BLaER1 treated with 17β-estradiol and CSF1 and Interleukin-3, amounts not matched to agents 10 nM and 100 nM (cell line): ENCODE results near the gene TNS1.

ENCODE experiments used
- H3K27ac ChIP-seq, 11 experiments: shearing (Covaris generic); formaldehyde crosslinking; 2 replicates each; pipeline ENCODE4 v1.8.1; 2022
- H3K27me3 ChIP-seq, 11 experiments: shearing (Covaris generic); formaldehyde crosslinking; 2 replicates each; pipeline ENCODE4 v1.8.1; 2022
- H3K36me3 ChIP-seq, 11 experiments: shearing (Covaris generic); formaldehyde crosslinking; 2 replicates each; pipeline ENCODE4 v1.8.1; 2022
- H3K4me1 ChIP-seq, 10 experiments: shearing (Covaris generic); formaldehyde crosslinking; 2 replicates each; pipeline ENCODE4 v1.8.1; 2022
- H3K4me2 ChIP-seq, 11 experiments: shearing (Covaris generic); formaldehyde crosslinking; 2 replicates each; pipeline ENCODE4 v1.8.1; 2022
- H3K4me3 ChIP-seq, 10 experiments: shearing (Covaris generic); formaldehyde crosslinking; 2 replicates each; pipeline ENCODE4 v1.8.1; 2022
- H3K9ac ChIP-seq, 11 experiments: shearing (Covaris generic); formaldehyde crosslinking; 2 replicates each; pipeline ENCODE4 v1.8.1; 2022
- H3K9me3 ChIP-seq, 11 experiments: shearing (Covaris generic); formaldehyde crosslinking; replicated peaks in 1 of 11; 2 replicates each; pipeline ENCODE4 v1.8.1; 2022
- H4K20me1 ChIP-seq, 11 experiments: shearing (Covaris generic); formaldehyde crosslinking; 2 replicates each; pipeline ENCODE4 v1.8.1; 2022
- Cebpa-rat ChIP-seq, 11 experiments: shearing (Covaris generic); IDR thresholded peaks; 2 replicates each; pipeline ENCODE4 v1.8.1; 2022

The TNS1 gene

DNA sequence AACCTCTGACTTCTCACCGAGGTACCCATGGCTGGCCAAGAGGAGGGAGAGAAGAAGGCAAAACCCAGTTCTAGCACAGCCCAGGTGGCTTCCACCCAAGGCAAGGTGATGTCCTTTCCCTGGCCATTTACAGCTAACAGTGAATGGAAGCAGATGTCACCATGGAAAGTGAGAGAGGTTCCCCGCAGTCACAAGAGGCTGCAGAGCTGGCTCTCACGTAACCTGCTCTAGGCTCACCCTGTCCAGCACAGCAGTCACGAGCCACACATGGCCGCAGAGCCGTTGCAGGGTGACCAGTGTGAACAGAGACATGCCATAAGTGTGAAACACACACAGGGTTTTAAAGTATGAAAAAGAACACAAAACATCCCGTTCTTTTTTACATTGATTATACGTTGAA, 169.4 kb downstream of the TNS1 start:
- Histone ChIP-seq H3K4me1 (peaks cover 13 to 38% (median 19%) of the 10 kb centered on the region in 10 experiments), H3K9me3 (no peaks in the 10 kb centered on the region), H3K27ac (no peak overlapping the region), H3K36me3 (peaks cover 0 to 70% (median 54%) of the 10 kb centered on the region in 11 experiments; a peak in 16 of 22 replicates), H4K20me1 (peaks cover 0 to 84% (median 0%) of the 10 kb centered on the region in 11 experiments; a peak in 4 of 22 replicates), H3K9ac (no peak overlapping the region), H3K4me3 (no peak overlapping the region), H3K4me2 (peak overlapping the region in 2 of 11 experiments; percentile 13 to 62; a peak in 3 of 22 replicates), H3K27me3 (no peaks in the 10 kb centered on the region)
- no peak for TF ChIP-seq Cebpa-rat (IDR thresholded peaks at IDR 0.05)

DNA sequence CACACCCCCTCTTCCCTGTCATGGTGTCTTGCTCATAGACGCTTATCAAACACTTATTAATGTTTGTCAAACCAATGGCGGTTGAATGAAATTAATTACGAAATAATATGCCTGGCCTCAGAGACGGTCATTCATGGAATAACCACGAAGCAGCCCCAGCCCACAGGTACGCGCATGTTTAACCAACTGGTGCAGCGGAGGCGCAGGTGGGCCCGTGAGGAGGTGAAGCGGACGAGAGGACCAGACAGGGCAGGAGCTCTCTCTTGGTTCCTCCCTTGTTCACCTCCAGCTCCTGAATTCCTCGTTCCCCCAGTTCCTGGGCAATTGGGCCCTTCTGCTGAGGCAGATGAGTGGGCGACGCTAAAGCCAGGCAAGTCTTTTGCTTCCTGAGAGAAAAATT, 169.8 kb downstream of the TNS1 start:
- no peak overlapping the region for H3K4me3 ChIP-seq
- peak overlapping the region in 2 of 11 experiments; percentile 13 to 62; a peak in 1 of 22 replicates for H3K4me2 ChIP-seq
- H3K4me1 ChIP-seq, result peaks cover 13 to 43% (median 19%) of the 10 kb centered on the region in 10 experiments
- H3K27ac ChIP-seq, result no peak overlapping the region
- peaks cover 0 to 80% (median 0%) of the 10 kb centered on the region in 11 experiments; a peak in 4 of 22 replicates for H4K20me1 ChIP-seq
- H3K9me3 ChIP-seq, result no peaks in the 10 kb centered on the region
- peaks cover 0 to 74% (median 54%) of the 10 kb centered on the region in 11 experiments; a peak in 16 of 22 replicates for H3K36me3 ChIP-seq
- H3K27me3 ChIP-seq, result no peaks in the 10 kb centered on the region
- peak in 1 of 11 experiments; percentile 9; a peak in 1 of 22 replicates for TF ChIP-seq Cebpa-rat (IDR thresholded peaks at IDR 0.05)
- no peak overlapping the region for H3K9ac ChIP-seq

DNA sequence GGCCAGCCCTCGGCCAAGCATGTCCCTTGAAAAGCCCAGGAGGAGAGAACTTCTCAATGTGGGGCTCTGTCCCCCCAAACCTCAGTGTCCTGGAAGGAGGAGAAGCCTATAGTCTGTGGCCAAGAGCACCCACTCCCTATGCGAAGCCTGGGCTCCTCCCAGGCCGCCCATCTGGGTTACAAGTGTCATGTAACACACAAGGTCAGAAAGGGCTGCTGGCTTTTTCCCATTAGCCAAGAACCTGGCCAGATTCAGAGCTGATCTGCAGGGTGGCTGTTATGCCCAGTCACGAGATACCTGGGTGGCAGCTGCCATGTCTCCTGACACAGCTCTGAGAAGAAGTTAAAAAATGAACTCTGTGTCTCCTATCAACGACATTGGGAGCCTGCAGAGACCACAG, 170.7 kb downstream of the TNS1 start:
- no peak overlapping the region for H3K4me2 ChIP-seq
- peaks cover 0 to 76% (median 54%) of the 10 kb centered on the region in 11 experiments; a peak in 16 of 22 replicates for H3K36me3 ChIP-seq
- H3K4me3 ChIP-seq, result no peak overlapping the region
- H3K27me3 ChIP-seq, result no peaks in the 10 kb centered on the region
- no peak overlapping the region for H3K9ac ChIP-seq
- H3K27ac ChIP-seq, result no peak overlapping the region
- no peak for TF ChIP-seq Cebpa-rat (IDR thresholded peaks at IDR 0.05)
- no peaks in the 10 kb centered on the region for H3K9me3 ChIP-seq
- peaks cover 13 to 46% (median 19%) of the 10 kb centered on the region in 10 experiments for H3K4me1 ChIP-seq
- peaks cover 0 to 71% (median 0%) of the 10 kb centered on the region in 11 experiments; a peak in 4 of 22 replicates for H4K20me1 ChIP-seq

DNA sequence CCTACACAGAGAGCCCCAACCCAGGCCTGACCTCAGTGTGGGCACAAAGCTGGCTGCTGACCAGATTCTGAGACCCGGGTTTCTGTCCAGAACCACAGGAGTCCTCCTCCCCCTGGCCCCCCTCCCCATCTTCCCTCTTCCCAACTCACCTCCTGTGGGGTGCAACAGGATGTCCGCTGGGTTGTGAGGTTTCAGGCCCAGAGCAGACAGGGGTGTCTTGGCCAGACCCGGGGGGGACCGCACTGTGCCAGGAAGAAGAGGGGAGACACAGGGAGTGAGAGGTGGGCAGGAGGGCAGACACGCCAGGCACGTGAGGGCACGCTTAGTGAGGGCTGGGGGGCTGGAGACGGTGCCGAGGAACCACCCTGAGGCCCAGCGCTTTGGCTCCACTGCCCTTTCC, 171.5 kb downstream of the TNS1 start:
- Histone ChIP-seq H3K27ac (no peak overlapping the region), H3K9ac (no peak overlapping the region), H3K4me3 (no peak overlapping the region), H3K4me1 (peaks cover 13 to 45% (median 16%) of the 10 kb centered on the region in 10 experiments), H4K20me1 (peaks cover 0 to 63% (median 0%) of the 10 kb centered on the region in 11 experiments; a peak in 4 of 22 replicates), H3K36me3 (peaks cover 0 to 76% (median 54%) of the 10 kb centered on the region in 11 experiments; a peak in 16 of 22 replicates), H3K4me2 (no peak overlapping the region), H3K27me3 (no peaks in the 10 kb centered on the region), H3K9me3 (no peaks in the 10 kb centered on the region)
- TF ChIP-seq Cebpa-rat (IDR thresholded peaks at IDR 0.05), result no peak

DNA sequence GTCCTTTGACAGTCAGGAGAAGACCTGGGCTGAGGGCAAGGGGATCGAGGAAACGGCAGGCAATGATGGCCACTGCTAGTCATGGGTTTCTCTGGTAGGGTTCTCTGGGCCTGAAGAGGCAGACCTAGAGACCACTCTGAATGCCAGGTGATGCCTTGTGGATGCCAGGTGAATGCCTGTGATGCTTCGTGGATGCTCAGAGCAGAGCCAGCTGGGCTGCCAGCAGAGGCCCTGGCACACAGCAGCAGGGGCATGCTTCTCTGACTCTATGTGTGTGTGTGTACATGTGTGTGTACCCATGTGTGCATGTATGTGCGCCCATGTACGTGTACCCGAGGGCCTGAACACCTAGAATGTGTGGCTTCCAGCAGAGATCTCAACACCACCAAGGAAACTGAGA, 172.0 kb downstream of the TNS1 start:
- H3K27me3 ChIP-seq, result no peaks in the 10 kb centered on the region
- H3K36me3 ChIP-seq, result peaks cover 0 to 72% (median 49%) of the 10 kb centered on the region in 11 experiments; a peak in 16 of 22 replicates
- H4K20me1 ChIP-seq, result peaks cover 0 to 58% (median 0%) of the 10 kb centered on the region in 11 experiments; a peak in 4 of 22 replicates
- no peak overlapping the region for H3K4me2 ChIP-seq
- no peak for TF ChIP-seq Cebpa-rat (IDR thresholded peaks at IDR 0.05)
- peaks cover 13 to 40% (median 15%) of the 10 kb centered on the region in 10 experiments for H3K4me1 ChIP-seq
- no peak overlapping the region for H3K4me3 ChIP-seq
- no peak overlapping the region for H3K9ac ChIP-seq
- no peaks in the 10 kb centered on the region for H3K9me3 ChIP-seq
- H3K27ac ChIP-seq, result no peak overlapping the region

DNA sequence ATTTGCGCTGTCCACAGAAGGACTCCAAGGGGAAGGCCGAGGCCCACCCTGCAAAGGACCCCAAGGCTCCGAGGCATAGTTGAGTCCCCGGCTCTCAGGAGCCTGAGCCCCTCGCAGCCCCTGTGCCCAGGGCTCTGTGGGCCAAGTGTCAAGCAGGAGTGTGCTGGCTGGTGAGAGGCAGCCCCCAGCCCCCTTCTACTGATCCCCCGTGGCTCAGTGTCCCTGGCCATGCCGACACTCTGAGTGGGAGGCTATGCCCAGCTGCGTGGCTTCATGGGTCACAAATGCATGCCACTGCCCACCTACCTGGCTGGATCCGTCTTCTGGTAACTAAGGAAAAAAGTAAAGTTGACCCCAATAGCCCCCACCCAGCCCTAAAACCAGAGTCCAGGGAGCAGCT, 172.7 kb downstream of the TNS1 start:
- Histone ChIP-seq H3K27ac (no peak overlapping the region), H3K4me2 (no peak overlapping the region), H3K4me3 (no peak overlapping the region), H3K4me1 (peaks cover 12 to 39% (median 13%) of the 10 kb centered on the region in 10 experiments), H3K9me3 (no peaks in the 10 kb centered on the region), H3K27me3 (no peaks in the 10 kb centered on the region), H3K9ac (no peak overlapping the region), H3K36me3 (peaks cover 0 to 65% (median 43%) of the 10 kb centered on the region in 11 experiments; a peak in 16 of 22 replicates), H4K20me1 (peaks cover 0 to 57% (median 0%) of the 10 kb centered on the region in 11 experiments; a peak in 4 of 22 replicates)
- TF ChIP-seq Cebpa-rat (IDR thresholded peaks at IDR 0.05), result no peak

DNA sequence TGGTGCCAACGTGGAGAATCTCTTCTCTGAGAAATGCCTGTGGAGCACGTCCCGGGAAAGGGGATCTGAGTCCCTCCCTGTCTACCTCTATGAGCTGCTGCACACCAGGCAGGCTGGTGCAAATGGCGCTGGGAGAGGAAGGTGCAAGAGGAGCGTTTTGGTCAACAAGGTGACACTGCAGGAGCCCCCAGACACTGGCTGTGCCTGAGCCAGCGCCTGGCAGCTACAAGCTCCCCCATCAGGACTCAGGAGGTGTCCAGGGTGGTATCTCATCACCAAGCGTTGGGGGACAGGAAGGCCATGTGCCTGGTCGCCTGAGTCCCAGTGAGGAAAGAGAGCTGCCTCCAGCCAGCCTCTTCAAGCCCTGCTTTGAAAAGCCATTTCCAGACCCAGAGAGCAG, 173.4 kb downstream of the TNS1 start:
- Histone ChIP-seq H3K9me3 (no peaks in the 10 kb centered on the region), H3K27ac (no peak overlapping the region), H3K36me3 (peaks cover 0 to 58% (median 37%) of the 10 kb centered on the region in 11 experiments; a peak in 16 of 22 replicates), H4K20me1 (peaks cover 0 to 56% (median 0%) of the 10 kb centered on the region in 11 experiments; a peak in 5 of 22 replicates), H3K4me2 (no peak overlapping the region), H3K4me3 (no peak overlapping the region), H3K9ac (no peak overlapping the region), H3K4me1 (peaks cover 6 to 33% (median 7%) of the 10 kb centered on the region in 10 experiments), H3K27me3 (no peaks in the 10 kb centered on the region)
- TF ChIP-seq Cebpa-rat (IDR thresholded peaks at IDR 0.05), result no peak

DNA sequence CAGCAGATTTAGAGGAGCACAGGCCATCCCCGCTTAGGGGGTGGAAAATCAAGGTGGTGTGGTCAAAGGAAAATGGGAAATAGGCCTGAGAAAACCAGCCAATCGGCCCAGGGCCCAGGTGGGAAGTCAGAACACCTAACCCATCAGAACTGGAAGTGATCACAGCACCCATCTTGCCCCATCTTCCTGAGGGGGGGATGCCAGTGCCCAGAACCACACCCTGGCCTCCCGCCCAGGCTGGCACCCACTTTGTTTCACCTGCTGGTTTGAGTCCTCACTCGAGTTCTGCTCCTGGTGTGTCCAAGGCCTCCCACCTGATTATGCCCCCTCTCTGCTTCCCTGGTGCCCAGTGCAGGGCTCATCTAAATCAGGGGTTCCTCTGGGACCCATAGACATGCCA, 174.5 kb downstream of the TNS1 start:
- H3K27ac ChIP-seq, result no peak overlapping the region
- peaks cover 0 to 23% (median 0%) of the 10 kb centered on the region in 10 experiments; a peak in 6 of 20 replicates for H3K4me1 ChIP-seq
- peaks cover 0 to 58% (median 0%) of the 10 kb centered on the region in 11 experiments; a peak in 5 of 22 replicates for H4K20me1 ChIP-seq
- H3K4me2 ChIP-seq, result peak overlapping the region in 3 of 11 experiments; percentile 47 to 59 (median 54); a peak in 3 of 22 replicates
- no peak for TF ChIP-seq Cebpa-rat (IDR thresholded peaks at IDR 0.05)
- H3K27me3 ChIP-seq, result no peaks in the 10 kb centered on the region
- H3K4me3 ChIP-seq, result no peak overlapping the region
- no peak overlapping the region for H3K9ac ChIP-seq
- no peaks in the 10 kb centered on the region for H3K9me3 ChIP-seq
- H3K36me3 ChIP-seq, result peaks cover 0 to 50% (median 32%) of the 10 kb centered on the region in 11 experiments; a peak in 16 of 22 replicates

DNA sequence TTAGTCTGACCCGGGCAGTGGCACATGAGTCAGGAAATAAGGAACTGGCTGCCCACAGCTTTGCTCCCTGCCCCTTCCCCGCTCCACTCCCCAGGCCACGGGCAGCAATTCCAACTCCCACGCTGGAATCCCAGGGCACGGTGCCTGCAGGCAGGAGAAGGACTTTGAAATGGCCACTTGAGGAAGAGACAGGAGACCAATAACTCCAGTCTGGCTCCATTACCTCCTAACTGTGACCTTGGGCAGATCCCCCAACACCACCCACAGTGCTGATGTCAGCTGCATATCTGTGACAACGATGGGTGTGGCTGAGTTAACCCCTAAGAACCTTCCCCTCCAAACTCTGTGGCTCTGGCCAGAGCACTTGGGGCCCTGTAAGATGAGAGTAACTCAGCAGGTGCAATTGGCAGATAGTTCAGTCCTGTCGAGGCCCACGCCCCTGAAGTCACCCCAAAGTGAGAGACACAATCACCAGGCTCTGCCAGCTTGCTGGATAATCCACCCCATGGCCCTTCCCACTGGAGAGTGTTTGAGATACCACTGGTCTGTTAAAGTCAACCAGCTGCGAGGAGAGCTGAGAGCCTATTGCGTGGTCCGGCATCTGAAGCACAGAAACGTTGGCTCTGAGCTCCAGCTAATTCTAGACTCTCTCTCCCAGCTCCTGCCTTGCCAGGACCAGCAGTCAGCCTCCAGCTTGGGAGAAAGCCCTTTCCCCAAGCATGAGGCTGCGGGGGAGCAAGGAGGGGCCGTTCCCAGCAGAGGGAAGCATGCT, 175.2 kb downstream of the TNS1 start:
- Histone ChIP-seq H3K4me1 (peaks cover 0 to 21% (median 0%) of the 10 kb centered on the region in 10 experiments; a peak in 6 of 20 replicates), H3K9ac (0 out of 22 replicates have a peak overlapping the region, but pooled peaks of 1 of the 11 experiments have one; percentile 4), H3K27me3 (no peaks in the 10 kb centered on the region), H4K20me1 (peaks cover 0 to 58% (median 0%) of the 10 kb centered on the region in 11 experiments; a peak in 5 of 22 replicates), H3K36me3 (peaks cover 0 to 43% (median 29%) of the 10 kb centered on the region in 11 experiments; a peak in 15 of 22 replicates), H3K4me3 (no peak overlapping the region), H3K9me3 (no peaks in the 10 kb centered on the region), H3K27ac (no peak overlapping the region), H3K4me2 (peak overlapping the region in 3 of 11 experiments; percentile 47 to 59 (median 54); a peak in 6 of 22 replicates)
- no peak for TF ChIP-seq Cebpa-rat (IDR thresholded peaks at IDR 0.05)
